Lower leg skin (tissue), 4 donors: ENCODE results near the gene OBI1. TPM values are rescaled to one million over a fixed set of nuclear protein-coding genes. Genes with fewer than 3 reads are reported as not detected.

Source experiments
- DNase-seq, 2 donors: peaks; one replicate each; pipeline ENCODE4 v3.0.0-alpha.2; 2019; ENCODE audit warnings: low spot score in 2 of 2
- H3K4me3 ChIP-seq: fragments of 200-600 bp; sonication (generic); 2 replicates; pipeline ENCODE4 v1.5.1; 2017; ENCODE audit warnings: mild to moderate bottlenecking, low read depth; ENCODE audit not compliant: poor library complexity, severe bottlenecking
- POLR2A ChIP-seq, 2 donors: fragments of 450-650 bp; IDR thresholded peaks; one replicate each; pipeline ENCODE4 v1.6.1; 2016 to 2017; ENCODE audit warnings: antibody characterized with exemption in 2 of 2, mild to moderate bottlenecking in 1 of 2, moderate library complexity in 1 of 2
- WGBS, 2 donors: methylation state at CpG; one replicate each; pipeline ENCODE4 v1.1.5; 2018; 5-methylcytosine and 5-hydroxymethylcytosine counted together
- intact Hi-C: fragments of 100-400 bp; cut with DNase I; formaldehyde crosslinking; loops from one replicate; pipeline ENCODE4 v1.15.0; 2023; ENCODE audit warnings: low total_unique reads
- total RNA-seq, 4 donors: library from RNA; depleted of rRNA; stranded (reverse); fragments of >200 nt; gene quantifications; one replicate each; pipeline ENCODE4 v1.1.0, GENCODE V29; 2016
- TF ChIP-seq, protein P1 (sequence below), 3 donors: fragments of 450-650 bp; IDR thresholded peaks; one replicate each; pipeline ENCODE4 v1.5.1; 2016; ENCODE audit warnings: antibody characterized with exemption in 3 of 3, mild to moderate bottlenecking in 3 of 3, moderate library complexity in 2 of 3

Gene OBI1
- total RNA-seq, result 10 to 100 TPM in 2 of 4 donors, 1 to 10 TPM in 2; 6.1 to 10.7 (median 8.7) TPM

DNA sequence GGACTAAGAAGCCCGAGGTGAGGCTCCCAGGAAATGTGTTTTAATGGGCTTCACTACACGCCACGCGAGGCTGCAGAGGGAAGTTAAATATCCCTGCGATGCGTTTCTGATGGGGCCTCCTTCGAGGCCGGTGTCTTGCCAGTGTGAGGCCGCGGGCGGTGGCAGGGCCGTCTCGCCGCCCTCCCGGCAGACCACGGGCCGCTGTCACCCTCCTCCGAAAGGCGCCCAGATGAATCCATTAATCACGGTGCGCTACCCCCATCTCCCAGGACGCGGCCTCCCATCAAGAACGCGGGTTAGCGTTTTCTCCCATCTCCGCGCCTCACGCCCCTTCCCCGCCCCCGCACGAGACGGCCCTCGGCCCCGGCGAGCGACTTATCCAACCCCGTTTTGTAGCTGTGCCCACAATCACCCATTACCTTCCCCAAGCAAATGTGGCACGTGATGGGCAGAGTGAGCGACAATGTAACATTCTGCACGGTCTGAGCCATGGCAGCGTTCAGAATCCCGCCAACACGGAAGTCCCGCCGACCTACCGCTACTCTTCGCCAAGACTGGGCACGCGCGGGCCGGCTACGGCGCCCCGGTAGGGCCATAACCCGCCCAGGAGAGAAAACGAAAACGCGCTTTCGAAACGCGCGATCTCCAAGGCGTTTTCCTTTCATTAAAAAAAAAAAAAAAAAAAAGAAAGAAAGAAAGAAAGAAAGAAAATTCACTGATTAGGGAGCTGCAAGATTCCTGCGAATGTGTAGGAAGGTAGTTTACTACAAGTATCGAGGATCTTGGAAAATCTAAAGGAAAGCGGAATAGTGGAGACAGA, at the start of gene OBI1:
Gene OBI1, minus strand, starts transcription at position 526 of the 820 bp plus-strand sequence. Its CDS starts 35 bp downstream, at position 491.
- intact Hi-C loops, result no loop called here
- peak within 1 kb of the TSS; percentile 95 for H3K4me3 ChIP-seq
- peak; percentile 91 to 98 for DNase-seq
- no peak for TF ChIP-seq POLR2A (IDR thresholded peaks at IDR 0.05)
- TF ChIP-seq, protein P1, sequence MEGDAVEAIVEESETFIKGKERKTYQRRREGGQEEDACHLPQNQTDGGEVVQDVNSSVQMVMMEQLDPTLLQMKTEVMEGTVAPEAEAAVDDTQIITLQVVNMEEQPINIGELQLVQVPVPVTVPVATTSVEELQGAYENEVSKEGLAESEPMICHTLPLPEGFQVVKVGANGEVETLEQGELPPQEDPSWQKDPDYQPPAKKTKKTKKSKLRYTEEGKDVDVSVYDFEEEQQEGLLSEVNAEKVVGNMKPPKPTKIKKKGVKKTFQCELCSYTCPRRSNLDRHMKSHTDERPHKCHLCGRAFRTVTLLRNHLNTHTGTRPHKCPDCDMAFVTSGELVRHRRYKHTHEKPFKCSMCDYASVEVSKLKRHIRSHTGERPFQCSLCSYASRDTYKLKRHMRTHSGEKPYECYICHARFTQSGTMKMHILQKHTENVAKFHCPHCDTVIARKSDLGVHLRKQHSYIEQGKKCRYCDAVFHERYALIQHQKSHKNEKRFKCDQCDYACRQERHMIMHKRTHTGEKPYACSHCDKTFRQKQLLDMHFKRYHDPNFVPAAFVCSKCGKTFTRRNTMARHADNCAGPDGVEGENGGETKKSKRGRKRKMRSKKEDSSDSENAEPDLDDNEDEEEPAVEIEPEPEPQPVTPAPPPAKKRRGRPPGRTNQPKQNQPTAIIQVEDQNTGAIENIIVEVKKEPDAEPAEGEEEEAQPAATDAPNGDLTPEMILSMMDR (IDR thresholded peaks at IDR 0.05), result no peak
- WGBS, 2 donors, result 0 to 1% methylated on average over 46 to 67 of the region's 67 CpGs

DNA sequence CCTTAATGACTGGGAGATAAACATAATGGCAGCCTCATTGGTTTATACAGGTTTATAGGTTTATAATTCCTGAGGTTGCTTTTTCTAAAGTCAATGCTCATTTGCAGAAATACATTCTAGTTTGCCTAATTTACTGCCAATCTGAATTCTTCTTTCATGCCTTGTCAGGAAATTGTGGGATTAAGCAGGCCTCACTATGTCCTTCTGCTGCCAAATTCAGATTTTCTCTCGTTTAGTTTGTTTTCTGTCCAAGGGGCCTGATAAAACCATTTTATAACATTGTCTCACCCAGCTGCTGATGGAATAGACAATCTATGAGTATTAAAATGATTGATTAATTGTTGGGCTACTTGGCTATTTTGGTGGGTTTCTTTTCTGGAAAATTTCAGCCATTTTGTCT, 42.4 kb upstream of the OBI1 start:
- H3K4me3 ChIP-seq, result no peak overlapping the region
- no peak for DNase-seq
- intact Hi-C loops, result no loop called here
- WGBS, 2 donors, result 16 to 26% methylated on average over 1 of the region's 1 CpG
- no peak for TF ChIP-seq POLR2A (IDR thresholded peaks at IDR 0.05)
- TF ChIP-seq, protein P1 (IDR thresholded peaks at IDR 0.05), result no peak

- TF ChIP-seq, protein P1 (IDR thresholded peaks at IDR 0.05), result no peak
- no peak for TF ChIP-seq POLR2A (IDR thresholded peaks at IDR 0.05)
- intact Hi-C loops, result no loop called here
- 33 to 34% methylated on average over 3 of the region's 3 CpGs for WGBS, 2 donors
- no peak for DNase-seq
- no peak overlapping the region for H3K4me3 ChIP-seq
Observed at GRCh38 chr13:78700121-78700910, 41.4 kb upstream of the OBI1 start.

GRCh38 chr13:78689011-78689410, 30.1 kb upstream of the OBI1 start:
- TF ChIP-seq, protein P1 (IDR thresholded peaks at IDR 0.05), result no peak
- TF ChIP-seq POLR2A (IDR thresholded peaks at IDR 0.05), result no peak
- no peak overlapping the region for H3K4me3 ChIP-seq
- DNase-seq, result no peak
- intact Hi-C loops, result no loop called here
- WGBS, 2 donors, result 25 to 44% methylated on average over 2 of the region's 2 CpGs

GRCh38 chr13:78686461-78686860, 27.5 kb upstream of the OBI1 start:
- DNase-seq, result no peak
- intact Hi-C loops, result no loop called here
- 89 to 92% methylated on average over 4 of the region's 4 CpGs for WGBS, 2 donors
- TF ChIP-seq POLR2A (IDR thresholded peaks at IDR 0.05), result no peak
- TF ChIP-seq, protein P1 (IDR thresholded peaks at IDR 0.05), result no peak
- H3K4me3 ChIP-seq, result no peak overlapping the region
